ENCODE results near the gene C9orf78. TPM values are rescaled to one million over a fixed set of nuclear protein-coding genes. Genes with fewer than 3 reads are reported as not detected.

Gene C9orf78
- total and polyA plus RNA-seq, 9 of the 15 experiments (the other 6 are each of a cell fraction or from before 2014, with no cell fraction given) = 94.6 to 266 (median 202) TPM

DNA sequence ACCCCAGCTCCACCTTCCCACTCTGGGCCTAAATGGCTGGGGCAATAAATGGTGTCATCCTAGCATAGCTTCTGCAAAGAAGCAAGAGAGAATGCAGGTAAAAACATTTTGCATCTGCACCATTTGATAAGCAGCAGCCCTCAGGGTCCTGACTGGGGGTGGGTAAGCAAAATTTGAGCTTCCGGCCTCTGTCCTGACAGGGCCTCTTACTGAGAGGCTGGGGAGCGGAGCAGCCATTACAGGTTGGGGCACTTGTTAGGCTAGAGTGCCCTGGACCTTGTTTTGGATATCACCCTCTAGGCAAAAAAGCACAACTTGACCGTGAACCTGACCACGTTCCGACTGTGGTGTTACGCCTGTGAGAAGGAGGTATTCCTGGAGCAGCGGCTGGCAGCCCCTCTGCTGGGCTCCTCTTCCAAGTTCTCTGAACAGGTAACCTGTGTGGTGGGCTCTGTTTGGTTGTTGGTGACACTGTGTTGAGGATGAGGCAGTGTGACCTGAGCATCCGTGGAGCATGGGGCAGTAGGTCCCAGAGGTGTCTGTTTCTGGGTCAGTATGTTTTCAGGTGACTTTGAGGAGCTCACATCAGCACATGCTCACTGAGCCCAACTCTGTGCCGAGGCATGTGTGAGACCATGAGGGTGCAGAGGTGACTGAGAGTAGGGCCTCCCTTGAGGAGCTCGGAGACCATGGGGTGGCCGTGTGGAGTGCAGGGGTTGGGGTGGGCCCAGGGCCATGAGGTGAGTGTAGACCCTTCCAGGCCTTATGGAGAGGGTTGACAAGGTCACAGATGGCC is 23.3 kb upstream of the C9orf78 start (continued):
- TF ChIP-seq HDAC6 (IDR thresholded peaks at IDR 0.05; ENCODE audit: low read depth, low read length) (no peak), SRSF7 (optimal IDR thresholded peaks at IDR 0.05; ENCODE audit: low read depth, low read length) (no peak), ELF4 (CRISPR knock-in tag; IDR thresholded peaks at IDR 0.05) (no peak), ZNF431 (CRISPR knock-in tag; IDR thresholded peaks at IDR 0.05) (no peak), TGIF2 (CRISPR knock-in tag; IDR thresholded peaks at IDR 0.05) (no peak), MEF2A (IDR thresholded peaks at IDR 0.05; ENCODE audit: control insufficient read depth, low read depth, low read length) (no peak), ZNF785 (CRISPR knock-in tag; IDR thresholded peaks at IDR 0.05) (no peak), TCF3 (CRISPR knock-in tag; IDR thresholded peaks at IDR 0.05) (peak; percentile 51), POLR2G (IDR thresholded peaks at IDR 0.05; ENCODE audit: low read depth, low read length) (peak; percentile 16; the same call in 1 of the 2 replicates), CBX3 (IDR thresholded peaks at IDR 0.05; ENCODE audit: borderline replicate concordance in 1 of 2, low read length in 2 of 2) (no peak), ZFX (CRISPR knock-in tag; IDR thresholded peaks at IDR 0.05) (no peak), KAT2B (IDR thresholded peaks at IDR 0.05; ENCODE audit: low read depth, low read length) (no peak), HDAC8 (tag; IDR thresholded peaks at IDR 0.05) (no peak), ARHGAP35 (IDR thresholded peaks at IDR 0.05; ENCODE audit: partially characterized antibody) (no peak), DACH1 (IDR thresholded peaks at IDR 0.05; ENCODE audit: partially characterized antibody) (no peak), TEAD1 (CRISPR knock-in tag; IDR thresholded peaks at IDR 0.05) (no peak), CBX5 (IDR thresholded peaks at IDR 0.05; ENCODE audit: borderline replicate concordance, low read depth) (no peak), EHMT2 (IDR thresholded peaks at IDR 0.05) (no peak), FOXM1 (IDR thresholded peaks at IDR 0.05; ENCODE audit: low read depth) (no peak), FOXM1 (CRISPR knock-in tag; IDR thresholded peaks at IDR 0.05; ENCODE audit: low read depth) (no peak), MIER1 (IDR thresholded peaks at IDR 0.05; ENCODE audit: low read depth) (no peak), HMG20B (CRISPR knock-in tag; IDR thresholded peaks at IDR 0.05) (no peak), GABPB1 (CRISPR knock-in tag; IDR thresholded peaks at IDR 0.05) (no peak), POLR2A (conservative IDR thresholded peaks at IDR 0.05) (peak; percentile 77), ETS2 (tag; IDR thresholded peaks at IDR 0.05; ENCODE audit: borderline replicate concordance, poor library complexity, severe bottlenecking) (no peak)
- TF ChIP-seq, protein P1, sequence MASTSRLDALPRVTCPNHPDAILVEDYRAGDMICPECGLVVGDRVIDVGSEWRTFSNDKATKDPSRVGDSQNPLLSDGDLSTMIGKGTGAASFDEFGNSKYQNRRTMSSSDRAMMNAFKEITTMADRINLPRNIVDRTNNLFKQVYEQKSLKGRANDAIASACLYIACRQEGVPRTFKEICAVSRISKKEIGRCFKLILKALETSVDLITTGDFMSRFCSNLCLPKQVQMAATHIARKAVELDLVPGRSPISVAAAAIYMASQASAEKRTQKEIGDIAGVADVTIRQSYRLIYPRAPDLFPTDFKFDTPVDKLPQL (IDR thresholded peaks at IDR 0.05; ENCODE audit: extremely low read depth, insufficient read length) = no peak
- TF ChIP-seq, protein P2, sequence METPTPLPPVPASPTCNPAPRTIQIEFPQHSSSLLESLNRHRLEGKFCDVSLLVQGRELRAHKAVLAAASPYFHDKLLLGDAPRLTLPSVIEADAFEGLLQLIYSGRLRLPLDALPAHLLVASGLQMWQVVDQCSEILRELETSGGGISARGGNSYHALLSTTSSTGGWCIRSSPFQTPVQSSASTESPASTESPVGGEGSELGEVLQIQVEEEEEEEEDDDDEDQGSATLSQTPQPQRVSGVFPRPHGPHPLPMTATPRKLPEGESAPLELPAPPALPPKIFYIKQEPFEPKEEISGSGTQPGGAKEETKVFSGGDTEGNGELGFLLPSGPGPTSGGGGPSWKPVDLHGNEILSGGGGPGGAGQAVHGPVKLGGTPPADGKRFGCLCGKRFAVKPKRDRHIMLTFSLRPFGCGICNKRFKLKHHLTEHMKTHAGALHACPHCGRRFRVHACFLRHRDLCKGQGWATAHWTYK (CRISPR knock-in tag; IDR thresholded peaks at IDR 0.05) = 0 out of 2 replicates have a peak, but pooled peaks have one; percentile 70
- TF ChIP-seq, protein P3, sequence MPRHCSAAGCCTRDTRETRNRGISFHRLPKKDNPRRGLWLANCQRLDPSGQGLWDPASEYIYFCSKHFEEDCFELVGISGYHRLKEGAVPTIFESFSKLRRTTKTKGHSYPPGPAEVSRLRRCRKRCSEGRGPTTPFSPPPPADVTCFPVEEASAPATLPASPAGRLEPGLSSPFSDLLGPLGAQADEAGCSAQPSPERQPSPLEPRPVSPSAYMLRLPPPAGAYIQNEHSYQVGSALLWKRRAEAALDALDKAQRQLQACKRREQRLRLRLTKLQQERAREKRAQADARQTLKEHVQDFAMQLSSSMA (CRISPR knock-in tag; IDR thresholded peaks at IDR 0.05) = no peak
